Fibroblast of gingiva (primary cell): ENCODE measurements around the gene SEBOX.

Experiments
- DNase-seq: peaks from one replicate; pipeline ENCODE4 v3.0.0-alpha.2; 2011; ENCODE audit warnings: low read depth

The SEBOX gene

GRCh38 chr17:28364665-28365363, at the start of gene SEBOX:
TSS of gene SEBOX (minus strand) at chr17:28365199. CDS start at chr17:28365151, 48 bp downstream.
- DNase-seq: no peak

DNA sequence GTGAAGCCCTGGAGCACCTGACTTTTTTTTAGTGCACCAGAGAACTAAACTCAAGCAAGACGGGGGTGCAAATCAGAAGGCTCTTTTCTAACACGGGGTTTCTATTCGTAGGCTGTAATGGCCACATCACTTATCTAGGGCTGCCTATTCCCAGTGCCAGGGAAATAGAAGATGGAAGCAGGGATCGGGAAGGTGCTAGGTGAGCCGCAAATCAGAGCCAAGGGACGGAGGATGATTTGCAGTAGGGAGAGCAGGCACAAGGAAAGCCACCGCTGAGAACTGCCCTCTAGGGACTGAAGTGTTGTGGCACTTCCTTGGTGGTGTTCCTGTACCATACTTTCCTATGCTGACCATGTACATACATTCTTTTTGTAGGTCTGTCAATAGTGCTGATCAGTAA, 48.8 kb upstream of the SEBOX start:
- no peak for DNase-seq

GRCh38 chr17:28412099-28412498, 47.1 kb upstream of the SEBOX start:
- DNase-seq: no peak

DNA sequence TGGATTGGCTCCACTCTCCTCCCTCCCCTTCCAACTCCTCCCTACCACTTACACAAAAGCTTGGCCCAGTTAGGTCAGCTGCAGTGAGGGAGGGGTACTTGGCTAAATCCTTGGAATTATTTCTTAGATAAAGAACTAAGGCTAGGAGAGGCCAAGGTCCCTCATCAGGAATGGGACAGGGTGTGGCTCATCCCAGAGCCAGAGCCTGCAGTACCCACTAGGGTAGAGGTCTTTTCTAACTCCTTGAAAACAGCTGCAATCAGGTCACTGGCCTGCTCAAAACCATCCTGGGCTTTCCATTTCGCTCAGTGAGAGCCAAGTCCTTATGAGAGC, 42.9 kb upstream of the SEBOX start:
- DNase-seq: no peak

DNA sequence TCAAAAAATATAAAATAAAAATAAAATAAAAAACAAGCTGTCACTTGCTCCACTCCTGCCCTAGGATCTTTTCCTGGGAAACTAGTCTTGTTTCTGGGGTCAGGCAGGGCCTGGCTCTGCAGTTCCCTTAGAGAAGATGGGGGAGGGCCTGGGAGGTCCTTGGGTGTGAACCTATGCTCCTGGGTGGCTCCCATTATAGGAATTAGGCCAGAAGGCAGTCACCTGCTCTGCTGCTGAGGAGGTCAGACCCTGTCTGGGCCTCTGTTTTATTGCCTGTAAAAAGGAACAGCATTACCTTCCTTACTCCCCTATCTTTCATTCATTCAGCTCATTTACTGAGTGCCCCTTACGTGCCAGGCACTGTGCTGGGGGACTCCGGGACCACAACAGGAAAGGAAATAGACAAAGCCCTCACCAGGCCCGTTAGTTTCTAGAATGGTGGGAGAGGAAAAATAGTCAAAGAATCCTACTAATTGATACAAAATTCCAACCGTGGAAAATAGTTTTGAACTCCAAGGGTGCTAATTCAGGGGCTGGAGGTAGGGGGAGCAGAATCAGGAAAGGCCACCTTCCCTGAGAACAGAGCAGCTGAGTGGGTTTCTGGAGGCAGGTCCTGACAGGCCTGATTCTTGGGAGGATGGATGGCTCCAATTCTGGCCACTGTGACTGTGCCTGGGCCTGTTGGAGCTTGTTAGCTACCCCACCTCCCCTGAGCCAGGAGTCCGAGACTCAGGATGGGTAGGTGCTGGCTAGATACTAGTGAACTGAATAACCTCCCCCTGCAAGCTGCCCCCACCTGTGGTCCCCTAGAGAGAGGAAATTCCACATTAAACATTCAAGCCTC, 42.4 kb upstream of the SEBOX start:
- DNase-seq: no peak

- no peak for DNase-seq
Observed at GRCh38 chr17:28406473-28406814, 41.4 kb upstream of the SEBOX start.

DNA sequence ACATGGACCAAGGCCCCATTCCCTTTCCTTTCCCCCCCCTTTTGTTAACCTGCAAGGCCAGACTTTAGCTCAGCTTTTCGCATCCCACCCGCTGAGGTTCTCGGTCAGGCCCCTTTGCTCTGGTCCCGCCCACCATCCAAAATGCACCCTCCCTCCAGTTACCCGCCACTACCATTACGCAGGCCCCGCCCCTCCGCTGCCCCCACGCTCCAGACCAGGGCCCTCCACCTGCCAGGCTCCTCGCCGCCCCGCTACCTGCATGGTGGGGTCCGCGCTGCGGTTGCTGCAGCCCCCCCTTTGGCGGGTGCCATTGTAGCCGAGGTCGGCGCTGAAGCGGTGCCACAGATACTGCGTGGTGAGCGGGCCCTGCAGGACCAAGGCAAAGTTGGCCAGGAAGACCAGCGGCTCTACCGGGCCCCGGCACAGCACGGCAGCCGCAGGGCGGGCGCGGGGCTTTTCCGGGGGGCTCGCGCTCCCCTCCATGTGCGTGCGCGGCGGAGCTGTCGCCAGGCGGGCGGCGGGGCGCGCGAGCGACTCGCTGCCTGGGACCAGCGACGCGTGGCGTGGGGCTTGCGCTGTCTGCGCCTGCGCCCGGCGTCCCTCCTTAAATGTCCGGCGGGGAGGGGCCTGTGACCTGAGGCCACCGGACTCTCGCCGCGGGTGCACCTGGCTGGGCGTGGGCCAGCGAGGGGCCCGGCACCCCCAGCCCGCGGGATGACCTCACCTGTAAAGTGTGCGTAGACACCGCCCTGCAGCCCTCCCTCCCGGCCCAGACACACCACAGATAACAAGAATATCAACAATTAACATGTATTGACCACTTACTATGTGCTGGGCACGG, 40.9 kb upstream of the SEBOX start, which contains the start of gene SLC46A1:
Gene SLC46A1, minus strand, starts transcription at position 581 of the 841 bp plus-strand sequence. Its CDS starts 98 bp downstream, at position 483.
- DNase-seq: peak; percentile 27

DNA sequence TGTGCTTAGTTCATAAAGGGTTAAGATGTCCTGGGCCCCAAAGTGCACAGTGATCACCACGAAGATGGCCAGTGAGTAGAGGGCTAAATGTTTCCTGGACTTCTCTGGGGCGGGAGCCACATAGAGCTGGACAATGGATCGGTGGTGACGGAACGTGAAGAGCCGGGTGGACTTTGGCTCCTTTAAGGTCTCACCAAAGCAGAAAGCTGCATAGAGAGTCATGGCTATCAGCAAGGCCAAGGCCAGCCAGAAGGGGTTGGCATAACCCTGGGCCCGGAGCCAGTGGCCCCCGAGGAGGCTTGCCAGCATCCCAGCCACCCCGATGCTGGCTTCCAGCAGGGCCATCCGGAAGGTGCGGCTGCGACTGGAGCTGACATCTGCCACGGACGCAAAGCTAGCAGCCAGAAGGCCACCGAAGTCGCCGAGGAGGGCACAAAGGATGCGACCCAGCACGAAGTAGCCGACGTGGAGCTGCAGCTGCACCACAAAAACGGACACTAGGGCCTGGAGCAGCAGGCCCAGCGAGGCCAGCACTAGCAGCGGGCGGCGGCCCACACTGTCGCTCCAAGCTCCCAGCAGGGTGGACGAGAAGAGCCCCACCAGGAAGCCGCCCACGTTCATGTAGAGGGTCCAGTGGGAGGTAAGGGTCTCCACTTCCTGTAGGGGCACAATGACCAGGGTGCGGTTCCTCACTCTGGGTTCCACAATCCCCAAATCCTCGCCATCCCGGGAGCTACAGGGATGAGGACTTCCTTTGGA, 40.0 kb upstream of the SEBOX start:
- DNase-seq: no peak

GRCh38 chr17:28404461-28404811, 39.4 kb upstream of the SEBOX start:
- DNase-seq: no peak

- DNase-seq: no peak
Observed at GRCh38 chr17:28404007-28404406, 39.0 kb upstream of the SEBOX start.

DNA sequence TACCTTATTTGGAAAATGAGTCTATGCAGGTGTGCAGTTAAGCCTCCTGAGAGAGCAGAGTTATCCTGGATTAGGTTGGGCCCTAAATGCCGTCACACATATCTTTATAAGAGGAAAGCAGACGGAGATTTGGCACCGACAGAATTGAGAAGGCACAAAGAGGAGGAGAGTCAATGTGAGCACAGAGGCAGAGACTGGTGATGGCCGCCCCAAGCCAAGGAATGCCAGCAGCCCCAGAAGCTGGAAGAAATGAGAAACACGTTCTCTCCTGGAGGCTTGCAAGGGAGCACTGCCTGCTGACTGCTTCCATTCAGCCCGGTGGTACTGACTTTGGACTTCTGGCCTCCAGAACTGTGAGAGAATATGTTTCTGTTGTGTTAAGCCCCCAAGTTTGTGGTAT, 37.8 kb upstream of the SEBOX start:
- DNase-seq: no peak

GRCh38 chr17:28402224-28402630, 37.2 kb upstream of the SEBOX start:
- DNase-seq: no peak

DNA sequence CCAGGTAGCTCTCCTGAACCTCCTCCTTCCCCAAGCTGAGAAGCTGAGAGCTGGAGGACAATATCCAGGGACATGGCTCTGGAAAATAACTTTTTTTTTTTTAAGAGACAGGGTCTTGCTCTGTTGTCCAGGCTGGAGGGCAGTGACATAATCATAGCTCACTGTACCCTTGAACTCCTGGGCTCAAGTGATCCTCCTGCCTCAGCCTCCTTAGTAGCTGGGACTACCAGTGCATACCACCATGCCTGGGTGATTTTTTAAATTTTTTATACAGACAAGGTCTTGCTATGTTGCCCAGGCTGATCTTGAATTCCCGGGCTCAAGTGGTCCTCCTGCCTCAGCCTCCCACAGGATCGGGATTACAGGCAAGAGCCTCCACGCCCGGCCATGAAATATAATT, 34.8 kb upstream of the SEBOX start:
- DNase-seq: no peak

DNA sequence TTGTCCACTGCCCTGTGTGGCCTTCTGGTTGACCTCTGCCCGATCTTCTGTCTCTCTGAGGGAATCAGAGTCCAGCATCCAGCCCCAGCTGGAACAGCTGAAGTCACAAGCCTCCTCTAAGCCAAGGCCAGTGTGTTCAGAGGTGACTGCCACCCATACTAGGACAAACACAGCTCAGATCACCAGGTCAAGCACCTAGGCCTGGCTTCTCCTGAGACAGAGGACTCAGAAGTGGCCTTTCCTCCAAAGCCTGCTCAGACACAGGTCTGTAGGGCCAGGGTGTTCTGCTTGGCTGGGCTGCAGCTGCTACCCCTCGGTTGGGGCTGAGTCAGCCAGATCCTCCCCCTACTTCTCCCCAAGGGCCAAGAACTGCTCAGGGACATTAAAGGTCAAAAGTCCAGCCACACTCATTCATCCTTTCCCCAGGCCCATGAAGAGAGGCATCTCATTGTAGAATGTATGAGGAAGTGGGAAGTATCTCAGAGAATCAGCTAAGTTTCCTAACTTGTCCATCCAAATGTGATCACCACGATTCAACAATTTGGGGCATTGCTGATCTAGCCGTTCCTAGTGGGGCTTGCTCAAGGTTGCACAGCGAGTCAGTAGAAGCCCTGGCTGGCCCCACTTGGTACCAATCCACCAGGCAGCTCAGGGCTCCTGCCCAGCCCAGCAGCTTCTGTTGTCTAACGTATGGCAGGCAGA, 33.4 kb upstream of the SEBOX start:
- no peak for DNase-seq

GRCh38 chr17:28397687-28398279, 32.8 kb upstream of the SEBOX start:
- DNase-seq: no peak

DNA sequence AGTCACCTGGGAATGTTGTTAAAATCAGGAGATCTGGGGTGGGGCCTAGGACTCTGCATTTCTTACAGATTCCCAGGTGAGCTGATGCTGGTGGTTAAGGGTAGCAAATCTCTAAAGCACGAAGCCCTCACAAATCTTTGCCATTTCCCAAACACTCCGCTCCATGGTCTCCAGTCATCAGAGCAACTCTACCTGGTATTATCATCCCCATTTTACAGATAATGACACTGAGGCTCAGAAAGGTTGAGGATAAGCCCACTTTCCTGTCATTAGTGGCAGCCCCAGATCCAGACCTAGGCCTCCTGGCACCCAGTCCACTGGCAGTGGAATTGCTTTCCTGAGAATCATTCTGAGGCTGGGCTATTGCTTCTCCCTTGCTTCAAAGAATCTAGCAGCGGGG, 32.3 kb upstream of the SEBOX start:
- no peak for DNase-seq

DNA sequence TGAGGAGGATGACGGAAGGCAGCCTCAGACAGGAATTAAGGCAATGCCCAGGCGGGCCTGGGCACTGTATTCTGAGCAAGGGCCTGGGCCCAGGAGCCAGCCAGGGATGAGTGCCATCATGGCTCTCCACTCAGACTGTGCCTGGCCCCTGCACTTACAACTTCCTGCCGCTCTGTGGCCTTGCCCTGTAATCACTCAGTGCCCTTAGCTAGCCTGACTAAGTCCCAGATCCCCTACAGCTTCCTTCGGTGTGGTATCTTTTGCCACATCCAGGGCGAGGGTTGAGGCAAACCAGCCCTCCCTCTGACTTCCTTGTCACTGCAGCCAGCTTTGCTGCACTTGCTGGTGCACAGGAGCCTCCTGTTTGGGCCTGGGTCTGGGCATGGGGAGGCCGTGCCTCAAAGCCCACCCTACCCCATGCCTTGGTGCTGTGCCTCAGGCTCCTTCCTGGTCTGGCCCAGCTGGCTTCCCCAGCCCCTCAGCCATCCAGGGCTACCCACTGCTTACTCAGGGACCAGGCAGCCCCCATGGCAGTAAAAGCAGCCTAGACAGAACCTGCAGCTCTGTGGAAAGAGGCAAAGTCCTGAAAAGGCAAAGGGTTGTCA, 31.7 kb upstream of the SEBOX start:
- no peak for DNase-seq

DNA sequence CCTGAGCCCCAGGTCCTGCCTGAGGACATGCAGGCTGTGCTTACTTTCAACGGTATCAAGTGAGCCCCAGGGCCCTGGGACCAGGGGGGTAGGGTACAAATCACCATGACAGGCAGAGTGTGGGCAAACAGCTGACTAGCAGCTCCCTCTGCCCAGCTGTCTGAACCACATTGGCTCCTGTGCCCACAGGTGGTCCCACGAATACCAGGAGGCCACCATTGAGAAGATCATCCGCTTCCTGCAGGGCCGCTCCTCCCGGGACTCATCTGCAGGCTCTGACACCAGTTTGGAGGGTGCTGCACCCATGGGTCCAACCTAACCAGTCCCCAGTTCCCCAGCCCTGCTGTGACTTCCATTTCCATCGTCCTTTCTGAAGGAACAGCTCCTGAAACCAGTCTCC, 31.0 kb upstream of the SEBOX start:
- DNase-seq: no peak

- DNase-seq: no peak
Observed at GRCh38 chr17:28395426-28395825, 30.4 kb upstream of the SEBOX start.

- peak; percentile 44 for DNase-seq
Observed at GRCh38 chr17:28394337-28395116, 29.5 kb upstream of the SEBOX start.
